IMR-90 (cell line): Measurements from ENCODE around the gene SHISA6. TPM values are rescaled to one million over a fixed set of nuclear protein-coding genes. Genes with fewer than 3 reads are reported as not detected.

Experiments
- ATAC-seq: fragments of 200-7000 bp; cut with Tn5 transposase; 2 replicates; pipeline ENCODE4 v1.9.1; 2020; ENCODE audit warnings: low read depth, mild to moderate bottlenecking, moderate library complexity
- BruUV-seq: library from RNA; stranded (reverse); fragments of 400-500 nt; replicated peaks from 2 replicates; lab custom pipeline; 2021; lab: Mats Ljungman, UMichigan
- CTCF ChIA-PET: fragments of 300-600 bp; formaldehyde crosslinking; extraction: SDS; loops from one replicate; lab custom pipeline; 2021; ENCODE audit warnings: antibody characterized with exemption; lab: Yijun Ruan, JAX
- POLR2A ChIA-PET: fragments of 300-600 bp; sonication (Branson Sonifier 250); formaldehyde crosslinking; loops from one replicate; lab custom pipeline; 2022; ENCODE audit warnings: antibody characterized with exemption; ENCODE audit not compliant: unreplicated experiment; lab: Charles Lee
- DNase-seq: peaks from one replicate; pipeline ENCODE4 v3.0.0; 2013
- H2AFZ ChIP-seq: replicated peaks from 2 replicates; pipeline ENCODE3; 2013; ENCODE audit warnings: low read length, mild to moderate bottlenecking; ENCODE audit not compliant: poor library complexity
- H2AK5ac ChIP-seq: 2 replicates; pipeline ENCODE4 v1.6.1; 2013; ENCODE audit warnings: low read depth, low read length, inconsistent platforms
- H2AK9ac ChIP-seq: replicated peaks from 2 replicates; pipeline ENCODE3; 2013; ENCODE audit warnings: mild to moderate bottlenecking, low read depth, low read length, moderate library complexity; ENCODE audit not compliant: poor library complexity
- H2BK120ac ChIP-seq: 2 replicates; pipeline ENCODE4 v1.6.1; 2013; ENCODE audit warnings: low read depth, low read length, inconsistent platforms
- H2BK15ac ChIP-seq: 3 replicates; pipeline ENCODE4 v1.6.1; 2013; ENCODE audit warnings: low read depth, low read length, inconsistent platforms
- H2BK20ac ChIP-seq: 2 replicates; pipeline ENCODE4 v1.6.1; 2013; ENCODE audit warnings: low read depth, mild to moderate bottlenecking, inconsistent platforms, low read length, moderate library complexity
- H2BK5ac ChIP-seq: 2 replicates; pipeline ENCODE4 v1.6.1; 2013; ENCODE audit warnings: mild to moderate bottlenecking, low read depth, low read length, inconsistent platforms; ENCODE audit not compliant: poor library complexity, severe bottlenecking
- H3K14ac ChIP-seq: replicated peaks from 2 replicates; pipeline ENCODE4 v1.6.1; 2013; ENCODE audit warnings: low read depth, low read length, inconsistent platforms
- H3K18ac ChIP-seq: 2 replicates; pipeline ENCODE4 v1.6.1; 2013; ENCODE audit warnings: low read depth, low read length, control low read depth
- H3K23ac ChIP-seq: 2 replicates; pipeline ENCODE4 v1.6.1; 2013; ENCODE audit warnings: low read depth, low read length, inconsistent platforms
- H3K27ac ChIP-seq: 2 replicates; pipeline ENCODE4 v1.5.1; 2013; ENCODE audit warnings: mild to moderate bottlenecking, control low read depth, low read length; ENCODE audit not compliant: insufficient read depth
- H3K27me3 ChIP-seq: 2 replicates; pipeline ENCODE4 v1.6.1; 2013; ENCODE audit warnings: low read length; ENCODE audit not compliant: control insufficient read depth, insufficient read depth
- H3K36me3 ChIP-seq: 2 replicates; pipeline ENCODE4 v1.6.1; 2013; ENCODE audit warnings: low read length, mixed read lengths; ENCODE audit not compliant: control insufficient read depth, insufficient read depth
- H3K4ac ChIP-seq: 2 replicates; pipeline ENCODE4 v1.6.1; 2013; ENCODE audit warnings: low read depth, low read length, inconsistent platforms
- H3K4me1 ChIP-seq: 2 replicates; pipeline ENCODE4 v1.6.1; 2013; ENCODE audit warnings: low read length, mixed read lengths; ENCODE audit not compliant: control insufficient read depth, insufficient read depth
- H3K4me2 ChIP-seq: 2 replicates; pipeline ENCODE4 v1.6.1; 2013; ENCODE audit warnings: low read depth, mild to moderate bottlenecking, control low read depth, low read length, moderate library complexity
- H3K4me3 ChIP-seq: 2 replicates; pipeline ENCODE4 v1.5.1; 2013; ENCODE audit warnings: low read depth, mild to moderate bottlenecking, control low read depth, low read length, moderate library complexity; ENCODE audit not compliant: insufficient read depth
- H3K56ac ChIP-seq: 2 replicates; pipeline ENCODE4 v1.6.1; 2013; ENCODE audit warnings: low read length, inconsistent platforms; ENCODE audit not compliant: insufficient read depth; ENCODE audit errors: extremely low read depth
- H3K79me1 ChIP-seq, 2 experiments: 2 replicates each; pipeline ENCODE4 v1.6.1; 2013; ENCODE audit warnings: low read length in 2 of 2, inconsistent platforms in 1 of 2, low read depth in 1 of 2
- H3K9ac ChIP-seq: 2 replicates; pipeline ENCODE4 v1.6.1; 2013; ENCODE audit warnings: low read depth, low read length, control low read depth
- H3K9me1 ChIP-seq: 2 replicates; pipeline ENCODE4 v1.6.1; 2013; ENCODE audit warnings: low read length, inconsistent platforms; ENCODE audit not compliant: insufficient read depth
- H3K9me3 ChIP-seq: 2 replicates; pipeline ENCODE4 v1.6.1; 2013; ENCODE audit warnings: low read length; ENCODE audit not compliant: control insufficient read depth, insufficient read depth
- H4K20me1 ChIP-seq: 2 replicates; pipeline ENCODE4 v1.6.1; 2013; ENCODE audit warnings: low read length, inconsistent platforms; ENCODE audit not compliant: insufficient read depth
- H4K5ac ChIP-seq: 2 replicates; pipeline ENCODE4 v1.6.1; 2013; ENCODE audit warnings: mild to moderate bottlenecking, low read depth, low read length, control low read depth
- H4K8ac ChIP-seq, 2 experiments: 2 replicates each; pipeline ENCODE4 v1.6.1; 2013; ENCODE audit warnings: low read depth in 2 of 2, low read length in 2 of 2, control low read depth in 1 of 2, inconsistent platforms in 1 of 2
- H4K91ac ChIP-seq: 2 replicates; pipeline ENCODE4 v1.6.1; 2013; ENCODE audit warnings: low read depth, low read length, inconsistent platforms; ENCODE audit not compliant: insufficient read depth
- CTCF ChIP-seq: conservative IDR thresholded peaks from 2 replicates; pipeline ENCODE4 v1.5.1; 2012; ENCODE audit warnings: mild to moderate bottlenecking, low read depth, low read length, improper control_type of control experiment
- SMC3 ChIP-seq: fragments of 150-350 bp; IDR thresholded peaks from 2 replicates; pipeline ENCODE4 v1.6.1; 2016; ENCODE audit warnings: low read depth, mild to moderate bottlenecking, antibody characterized with exemption, low read length, moderate library complexity
- WGBS, 2 experiments: methylation state at CpG; one replicate each; pipeline versions ENCODE4 v1.1.5 to v1.1.7; 2013; ENCODE audit warnings: missing lambda C conversion rate in 2 of 2; ENCODE audit not compliant: insufficient read length in 1 of 2; ENCODE audit errors: extremely low coverage in 2 of 2; 5-methylcytosine and 5-hydroxymethylcytosine counted together
- dilution Hi-C: fragments of 300-500 bp; cut with HindIII; formaldehyde crosslinking; loops from one replicate; pipeline ENCODE4 v1.14.3; 2018; ENCODE audit warnings: low sequenced_read_pairs; ENCODE audit not compliant: unreplicated experiment
- in situ Hi-C: fragments of 300-500 bp; cut with MboI; formaldehyde crosslinking; loops from 3 replicates; pipeline ENCODE4 v1.14.3; 2019; ENCODE audit warnings: low sequenced_read_pairs, inconsistent platforms, mixed read lengths
- intact Hi-C: fragments of 100-400 bp; cut with micrococcal nuclease; formaldehyde crosslinking; loops from 2 replicates; pipeline ENCODE4 v1.10.0; 2022
- polyA plus RNA-seq, 3 experiments: library from polyadenylated mRNA; depleted of rRNA; stranded (reverse); fragments of >200 nt; gene quantifications; 2 replicates each; pipeline ENCODE4 v1.2.3, GENCODE V29; 2012; ENCODE audit warnings: low replicate concordance in 1 of 3
- total RNA-seq: library from RNA; depleted of rRNA; stranded (reverse); fragments of >200 nt; gene quantifications from 2 replicates; pipeline ENCODE4 v1.2.3, GENCODE V29; 2012

SHISA6 gene
- total and polyA plus RNA-seq, 2 of the 4 experiments (the other 2 are of a cell fraction) = not detected

- H3K4me2 ChIP-seq = no peak overlapping the region
- DNase-seq (no peak), ATAC-seq (no peak)
- no peak overlapping the region for H3K23ac ChIP-seq
- H3K79me1 ChIP-seq = no peaks in the 10 kb centered on the region
- no peak overlapping the region for H2BK120ac ChIP-seq
- H3K14ac ChIP-seq = no peak overlapping the region
- CTCF ChIA-PET = no interaction called here
- no peak overlapping the region for H2AFZ ChIP-seq
- no peaks in the 10 kb centered on the region for H3K36me3 ChIP-seq
- TF ChIP-seq CTCF = no peak
- TF ChIP-seq SMC3 = no peak
- no peak overlapping the region for H2AK9ac ChIP-seq
- no peaks in the 10 kb centered on the region for H4K20me1 ChIP-seq
- H2BK20ac ChIP-seq = no peak overlapping the region
- H4K8ac ChIP-seq = no peak overlapping the region
- H3K9ac ChIP-seq = no peak overlapping the region
- dilution Hi-C loops (no loop called here), intact Hi-C loops (no loop called here), in situ Hi-C loops (no loop called here)
- H3K56ac ChIP-seq = no peak overlapping the region
- no peaks in the 10 kb centered on the region for H3K9me1 ChIP-seq
- H3K18ac ChIP-seq = no peak overlapping the region
- no peak overlapping the region for H2BK5ac ChIP-seq
- H3K9me3 ChIP-seq = peaks cover 15% of the 10 kb centered on the region
- no TSS peak for BruUV-seq
- no peak overlapping the region for H3K4me3 ChIP-seq
- no peak overlapping the region for H3K27ac ChIP-seq
- H4K5ac ChIP-seq = no peak overlapping the region
- no peak overlapping the region for H4K91ac ChIP-seq
- WGBS, 2 experiments = no CpG with 5 or more reads among the region's 6 CpGs
- no peak overlapping the region for H3K4ac ChIP-seq
- no peaks in the 10 kb centered on the region for H3K27me3 ChIP-seq
- H3K4me1 ChIP-seq = no peaks in the 10 kb centered on the region
- no peak overlapping the region for H2AK5ac ChIP-seq
- no peak overlapping the region for H2BK15ac ChIP-seq
- POLR2A ChIA-PET = no interaction called here
Observed at GRCh38 chr17:11545002-11545401, 304.0 kb downstream of the SHISA6 start.
